ES-I3 (cell line): ENCODE data around the gene BMPR1A.
"Not testable (repeated sequence)": the region's sequence is repeated elsewhere in the genome, so short reads cannot be mapped to it uniquely, and the experiment has no call there.

Experiments used
- H3K36me3 ChIP-seq: 2 replicates; pipeline ENCODE4 v1.6.1; 2013; ENCODE audit warnings: mild to moderate bottlenecking, low read length, control low read depth, moderate library complexity; ENCODE audit not compliant: insufficient read depth
- H3K4me1 ChIP-seq: 2 replicates; pipeline ENCODE4 v1.6.1; 2013; ENCODE audit warnings: mild to moderate bottlenecking, control low read depth, low read length; ENCODE audit not compliant: insufficient read depth
- H3K9ac ChIP-seq: 2 replicates; pipeline ENCODE4 v1.6.1; 2013; ENCODE audit warnings: low read depth, mild to moderate bottlenecking, low read length, moderate library complexity
- H3K9me3 ChIP-seq: 2 replicates; pipeline ENCODE4 v1.6.1; 2013; ENCODE audit warnings: mild to moderate bottlenecking, low read length, moderate library complexity; ENCODE audit not compliant: control insufficient read depth, insufficient read depth

The BMPR1A gene

GRCh38 chr10:86968271-86968993, 212.0 kb downstream of the BMPR1A start, which contains the start of gene ADIRF:
Gene ADIRF, plus strand, starts transcription at chr10:86968482. Its CDS starts 63 bp downstream, at chr10:86968545.
- Histone ChIP-seq H3K9ac (peak within 1 kb of the TSS; percentile 77; the same call in 1 of the 2 replicates), H3K4me1 (peaks cover 35% of the 10 kb centered on the region), H3K36me3 (no peaks in the 10 kb centered on the region), H3K9me3 (no peaks in the 10 kb centered on the region)

DNA sequence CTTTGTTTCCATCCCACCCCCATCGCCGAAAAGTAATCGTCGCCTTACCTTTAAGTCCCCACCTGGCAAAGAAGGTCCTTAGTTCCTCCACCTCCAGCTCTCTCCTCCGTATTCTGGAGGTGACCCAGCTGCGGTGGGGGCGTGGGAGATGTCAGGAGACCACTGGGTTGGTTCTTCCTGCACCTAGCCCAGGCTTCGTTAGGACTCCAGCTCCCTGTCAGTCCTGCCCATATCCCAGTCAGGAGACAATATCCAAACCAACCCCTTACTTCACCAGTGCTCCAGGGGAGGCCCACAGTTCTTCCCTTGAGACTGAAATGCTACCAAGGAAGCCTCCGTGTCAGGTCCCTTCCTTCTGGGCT, 212.6 kb downstream of the BMPR1A start:
- Histone ChIP-seq H3K9me3 (no peaks in the 10 kb centered on the region), H3K4me1 (peaks cover 35% of the 10 kb centered on the region), H3K9ac (peak overlapping the region; percentile 77; the same call in 1 of the 2 replicates), H3K36me3 (no peaks in the 10 kb centered on the region)

GRCh38 chr10:86969421-86970041, 213.1 kb downstream of the BMPR1A start:
- Histone ChIP-seq H3K9me3 (no peaks in the 10 kb centered on the region), H3K36me3 (no peaks in the 10 kb centered on the region), H3K9ac (peak overlapping the region; percentile 77; the same call in 1 of the 2 replicates), H3K4me1 (peaks cover 35% of the 10 kb centered on the region)

- H3K9me3 ChIP-seq: no peaks in the 10 kb centered on the region
- peaks cover 35% of the 10 kb centered on the region for H3K4me1 ChIP-seq
- no peaks in the 10 kb centered on the region for H3K36me3 ChIP-seq
- H3K9ac ChIP-seq: peak overlapping the region; percentile 77
These were observed 214.0 kb downstream of the BMPR1A start for GRCh38 chr10:86970162-86970981.

DNA sequence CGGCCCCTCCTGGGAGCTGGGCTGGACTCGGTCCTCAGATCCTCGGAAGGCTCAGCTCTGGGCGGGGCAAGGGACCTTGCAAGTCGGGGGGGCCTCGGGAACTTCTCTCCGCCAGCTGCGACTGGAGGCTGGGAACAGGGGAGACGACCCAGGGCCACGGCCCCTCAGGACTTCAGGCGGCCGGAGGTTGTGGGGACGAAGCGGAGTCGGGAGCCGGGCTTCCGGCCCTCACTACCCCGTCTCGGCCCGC, 214.5 kb downstream of the BMPR1A start:
- Histone ChIP-seq H3K9ac (peak overlapping the region; percentile 77), H3K36me3 (no peaks in the 10 kb centered on the region), H3K9me3 (no peaks in the 10 kb centered on the region), H3K4me1 (peaks cover 31% of the 10 kb centered on the region)

GRCh38 chr10:86971232-86971991, 215.0 kb downstream of the BMPR1A start:
- Histone ChIP-seq H3K4me1 (peaks cover 25% of the 10 kb centered on the region), H3K9me3 (no peaks in the 10 kb centered on the region), H3K9ac (peak overlapping the region; percentile 77), H3K36me3 (no peaks in the 10 kb centered on the region)

GRCh38 chr10:86972613-86973380, 216.4 kb downstream of the BMPR1A start:
- Histone ChIP-seq H3K9ac (no peak overlapping the region), H3K9me3 (no peaks in the 10 kb centered on the region), H3K36me3 (no peaks in the 10 kb centered on the region), H3K4me1 (peaks cover 16% of the 10 kb centered on the region)

- H3K36me3 ChIP-seq: no peaks in the 10 kb centered on the region
- peaks cover 9% of the 10 kb centered on the region for H3K4me1 ChIP-seq
- no peak overlapping the region for H3K9ac ChIP-seq
- no peaks in the 10 kb centered on the region for H3K9me3 ChIP-seq
These were observed 218.1 kb downstream of the BMPR1A start for GRCh38 chr10:86974484-86974883.

GRCh38 chr10:86976362-86977056, 220.1 kb downstream of the BMPR1A start:
- Histone ChIP-seq H3K9me3 (no peaks in the 10 kb centered on the region), H3K4me1 (peaks cover 13% of the 10 kb centered on the region), H3K36me3 (no peaks in the 10 kb centered on the region), H3K9ac (no peak overlapping the region)

GRCh38 chr10:86978457-86978856, 222.0 kb downstream of the BMPR1A start:
- not testable (repeated sequence) for H3K9me3 ChIP-seq, H3K36me3 ChIP-seq, H3K9ac ChIP-seq, H3K4me1 ChIP-seq

GRCh38 chr10:86979296-86979818, 222.9 kb downstream of the BMPR1A start:
- H3K9me3 ChIP-seq: no peaks in the 10 kb centered on the region
- H3K4me1 ChIP-seq: peaks cover 6% of the 10 kb centered on the region
- H3K9ac ChIP-seq: no peak overlapping the region
- no peaks in the 10 kb centered on the region for H3K36me3 ChIP-seq

GRCh38 chr10:86979977-86980448, 223.6 kb downstream of the BMPR1A start:
- no peaks in the 10 kb centered on the region for H3K36me3 ChIP-seq
- H3K9ac ChIP-seq: no peak overlapping the region
- H3K4me1 ChIP-seq: peaks cover 6% of the 10 kb centered on the region
- H3K9me3 ChIP-seq: no peaks in the 10 kb centered on the region

- not testable (repeated sequence) for H3K36me3 ChIP-seq, H3K9me3 ChIP-seq
These were observed 224.6 kb downstream of the BMPR1A start for GRCh38 chr10:86981020-86981419.

More at GRCh38 chr10:86981020-86981419, 224.6 kb downstream of the BMPR1A start:
- not testable (repeated sequence) for H3K9ac ChIP-seq, H3K4me1 ChIP-seq
